Thoracic aorta (tissue), 2 donors: ENCODE measurements around the gene CNNM3. TPM values are rescaled to one million over a fixed set of nuclear protein-coding genes. Genes with fewer than 3 reads are reported as not detected.

Source experiments
- ATAC-seq: fragments of 150-250 bp; one replicate; pipeline ENCODE4 v1.8.0; 2017; ENCODE audit warnings: low read depth; ENCODE audit not compliant: insufficient number of reproducible peaks, low FRiP score
- DNase-seq: peaks from one replicate; pipeline ENCODE4 v3.0.0-alpha.2; 2020; ENCODE audit warnings: low spot score
- H3K27ac ChIP-seq, 2 donors: fragments of 200-600 bp; sonication (generic); 1 replicate in 1 of 2; 2 replicates in 1 of 2; pipeline ENCODE4 v1.5.1; 2016; ENCODE audit warnings: mild to moderate bottlenecking in 2 of 2, moderate library complexity in 2 of 2
- H3K27me3 ChIP-seq: fragments of 200-600 bp; sonication (generic); replicated peaks from 2 replicates; pipeline ENCODE4 v1.6.0; 2016; ENCODE audit warnings: mild to moderate bottlenecking; ENCODE audit not compliant: insufficient read depth
- H3K36me3 ChIP-seq: fragments of 200-600 bp; sonication (generic); one replicate; pipeline ENCODE4 v1.5.1; 2016
- H3K4me1 ChIP-seq, 2 donors: fragments of 200-600 bp; sonication (generic); 1 replicate in 1 of 2; 2 replicates in 1 of 2; pipeline versions ENCODE4 v1.5.1 to v1.6.0; 2016; ENCODE audit warnings: low read depth in 2 of 2, mild to moderate bottlenecking in 1 of 2; ENCODE audit not compliant: control insufficient read depth in 1 of 2
- H3K4me3 ChIP-seq: fragments of 200-600 bp; sonication (generic); 2 replicates; pipeline ENCODE4 v1.5.1; 2016; ENCODE audit warnings: mild to moderate bottlenecking
- H3K9me3 ChIP-seq: fragments of 200-600 bp; sonication (generic); 2 replicates; pipeline ENCODE4 v1.5.1; 2016
- CTCF ChIP-seq: fragments of 200-600 bp; sonication (generic); IDR thresholded peaks from one replicate; pipeline ENCODE4 v1.5.1; 2019; ENCODE audit warnings: antibody characterized with exemption
- total RNA-seq, 2 donors: library from RNA; depleted of rRNA; stranded (reverse); fragments of >200 nt; gene quantifications; one replicate each; pipeline versions ENCODE4 v1.1.0 to v1.2.3, GENCODE V29; 2016

CNNM3 gene
- total RNA-seq, 2 donors from 2014 or later = 11.5 to 14.3 TPM

- DNase-seq = no peak
- no peak for TF ChIP-seq CTCF
- Histone ChIP-seq H3K9me3 (no peaks in the 10 kb centered on the region), H3K27ac (no peak overlapping the region), H3K4me1 (peaks cover 28 to 51% of the 10 kb centered on the region in 2 donors), H3K36me3 (peaks cover 6% of the 10 kb centered on the region), H3K4me3 (no peak overlapping the region), H3K27me3 (no peaks in the 10 kb centered on the region)
- no peak for ATAC-seq
Measured at GRCh38 chr2:96819876-96820511, 3.9 kb downstream of the CNNM3 start.

GRCh38 chr2:96821113-96821675 lies 5.1 kb downstream of the CNNM3 start:
- DNase-seq (no peak), ATAC-seq (no peak)
- H3K27ac ChIP-seq = no peak overlapping the region
- peaks cover 12% of the 10 kb centered on the region for H3K36me3 ChIP-seq
- no peak overlapping the region for H3K4me3 ChIP-seq
- no peaks in the 10 kb centered on the region for H3K9me3 ChIP-seq
- H3K27me3 ChIP-seq = no peaks in the 10 kb centered on the region
- no peak for TF ChIP-seq CTCF
- H3K4me1 ChIP-seq = peaks cover 28 to 47% of the 10 kb centered on the region in 2 donors

- no peak for ATAC-seq
- Histone ChIP-seq H3K27me3 (no peaks in the 10 kb centered on the region), H3K9me3 (no peaks in the 10 kb centered on the region), H3K4me1 (peaks cover 22 to 39% of the 10 kb centered on the region in 2 donors), H3K36me3 (peaks cover 22% of the 10 kb centered on the region), H3K4me3 (no peak overlapping the region), H3K27ac (no peak overlapping the region)
- no peak for DNase-seq
- no peak for TF ChIP-seq CTCF
Measured at GRCh38 chr2:96822786-96823185, 6.7 kb downstream of the CNNM3 start.

- Histone ChIP-seq H3K27me3 (no peaks in the 10 kb centered on the region), H3K27ac (no peak overlapping the region), H3K4me1 (peaks cover 18 to 35% of the 10 kb centered on the region in 2 donors), H3K9me3 (no peaks in the 10 kb centered on the region), H3K4me3 (no peak overlapping the region), H3K36me3 (peaks cover 26% of the 10 kb centered on the region)
- no peak for TF ChIP-seq CTCF
- no peak for DNase-seq
- no peak for ATAC-seq
Measured at GRCh38 chr2:96823198-96823597, 7.1 kb downstream of the CNNM3 start.

GRCh38 chr2:96824079-96824870 lies 8.2 kb downstream of the CNNM3 start:
- TF ChIP-seq CTCF = no peak
- Histone ChIP-seq H3K36me3 (peaks cover 34% of the 10 kb centered on the region), H3K27me3 (no peaks in the 10 kb centered on the region), H3K4me3 (no peak overlapping the region), H3K27ac (no peak overlapping the region), H3K4me1 (peaks cover 7 to 24% of the 10 kb centered on the region in 2 donors), H3K9me3 (no peaks in the 10 kb centered on the region)
- DNase-seq (no peak), ATAC-seq (no peak)
